ENCODE results near the gene IPO11.

Gene IPO11

GRCh38 chr5:62575066-62575465, 162.5 kb downstream of the IPO11 start:
- no peak for DNase-seq

GRCh38 chr5:62575489-62575888, 162.9 kb downstream of the IPO11 start:
- no peak for DNase-seq

- no peak for DNase-seq
These were observed 164.1 kb downstream of the IPO11 start for GRCh38 chr5:62576570-62577170.

- DNase-seq, result no peak
These were observed 164.9 kb downstream of the IPO11 start for GRCh38 chr5:62577488-62577887.

GRCh38 chr5:62578540-62578939, 166.0 kb downstream of the IPO11 start, which contains the start of gene LRRC70:
LRRC70 (plus strand) TSS chr5:62578819; CDS start chr5:62579439, 620 bp downstream.
- no peak for DNase-seq

GRCh38 chr5:62579761-62580160, 167.2 kb downstream of the IPO11 start:
- no peak for DNase-seq

- no peak for DNase-seq
These were observed 169.5 kb downstream of the IPO11 start for GRCh38 chr5:62581836-62582597.

- no peak for DNase-seq
These were observed 171.8 kb downstream of the IPO11 start for GRCh38 chr5:62584391-62584790.

GRCh38 chr5:62585306-62585705, 172.7 kb downstream of the IPO11 start:
- DNase-seq, result no peak

GRCh38 chr5:62585751-62586150, 173.2 kb downstream of the IPO11 start:
- no peak for DNase-seq

- DNase-seq, result no peak
These were observed 175.2 kb downstream of the IPO11 start for GRCh38 chr5:62587737-62588136.

- DNase-seq, result no peak
These were observed 176.1 kb downstream of the IPO11 start for GRCh38 chr5:62588668-62589067.

- DNase-seq, result no peak
These were observed 176.9 kb downstream of the IPO11 start for GRCh38 chr5:62589504-62589903.

GRCh38 chr5:62590387-62590786, 177.8 kb downstream of the IPO11 start:
- DNase-seq, result no peak

- no peak for DNase-seq
These were observed 180.0 kb downstream of the IPO11 start for GRCh38 chr5:62592558-62592957.

- no peak for DNase-seq
These were observed 180.8 kb downstream of the IPO11 start for GRCh38 chr5:62593331-62593730.

- DNase-seq, result no peak
These were observed 181.9 kb downstream of the IPO11 start for GRCh38 chr5:62594364-62594984.

- no peak for DNase-seq
These were observed 183.5 kb downstream of the IPO11 start for GRCh38 chr5:62596096-62596495.

GRCh38 chr5:62596691-62597090, 184.1 kb downstream of the IPO11 start:
- DNase-seq, result no peak

- no peak for DNase-seq
These were observed 184.8 kb downstream of the IPO11 start for GRCh38 chr5:62597314-62597713.

GRCh38 chr5:62600560-62601252, 188.1 kb downstream of the IPO11 start:
- DNase-seq, result no peak

- no peak for DNase-seq
These were observed 191.4 kb downstream of the IPO11 start for GRCh38 chr5:62603934-62604333.

GRCh38 chr5:62605638-62606037, 193.1 kb downstream of the IPO11 start:
- no peak for DNase-seq

- DNase-seq, result no peak
These were observed 194.3 kb downstream of the IPO11 start for GRCh38 chr5:62606878-62607277.

Data from NCI-H526 treated with DMSO at 0.1 percent for 48 hours (cell line).